Subcutaneous adipose tissue (tissue), 4 donors: ENCODE measurements around the gene GRIN2A. TPM values are rescaled to one million over a fixed set of nuclear protein-coding genes. Genes with fewer than 3 reads are reported as not detected.

Experiments
- CTCF ChIP-seq: fragments of 450-650 bp; IDR thresholded peaks from one replicate; pipeline ENCODE4 v1.5.1; 2016; ENCODE audit warnings: low read depth, mild to moderate bottlenecking, control low read depth, antibody characterized with exemption, moderate library complexity
- total RNA-seq, 4 donors: library from RNA; depleted of rRNA; stranded (reverse); fragments of >200 nt; gene quantifications; one replicate each; pipeline ENCODE4 v1.1.0, GENCODE V29; 2016

GRIN2A gene
- total RNA-seq, 4 donors from 2014 or later = under 0.01 to 0.19 (median 0.17) TPM; not detected in 1

DNA sequence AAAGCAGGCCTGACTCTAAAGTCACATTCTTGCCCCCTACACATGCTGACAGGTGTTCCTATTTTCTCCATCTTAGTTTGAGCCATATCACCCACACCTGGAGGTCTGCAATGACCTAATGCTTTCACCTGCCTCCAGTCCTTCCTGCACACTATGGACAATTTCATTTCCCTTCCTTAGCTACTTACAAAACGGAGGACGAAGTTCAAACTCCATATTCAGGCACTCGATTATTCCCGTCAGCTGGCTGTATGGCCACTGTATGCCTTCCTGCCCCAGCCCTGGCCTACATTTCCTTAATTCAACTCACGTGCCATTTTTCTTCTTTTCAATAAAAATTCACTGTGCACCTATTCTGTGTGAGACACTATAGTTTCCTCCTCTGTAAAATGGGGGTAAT, 44.9 kb downstream of the GRIN2A start:
- no peak for TF ChIP-seq CTCF

- TF ChIP-seq CTCF = no peak
These were observed 45.3 kb downstream of the GRIN2A start for GRCh38 chr16:10136916-10137315.

DNA sequence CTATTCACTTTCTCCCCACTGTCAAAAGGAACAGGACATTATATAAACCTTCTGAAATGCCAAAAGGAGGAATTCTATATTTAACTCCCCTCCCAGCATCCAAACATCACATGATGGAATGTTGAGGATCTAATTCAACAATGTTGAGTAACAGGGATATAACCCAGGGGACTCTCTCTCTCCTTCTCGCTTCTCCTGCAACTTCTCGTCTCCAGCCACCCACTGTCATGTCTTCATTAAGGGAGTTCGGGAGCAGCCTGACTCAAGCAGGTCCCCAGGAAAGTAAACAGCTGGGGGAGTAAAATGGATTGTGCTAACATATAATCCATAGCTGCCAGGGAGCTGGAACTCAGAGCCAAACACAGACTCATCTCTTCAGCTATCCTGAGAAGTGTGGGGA, 51.7 kb downstream of the GRIN2A start:
- TF ChIP-seq CTCF = no peak

- TF ChIP-seq CTCF = no peak
These were observed 53.6 kb downstream of the GRIN2A start for GRCh38 chr16:10128397-10129258.

DNA sequence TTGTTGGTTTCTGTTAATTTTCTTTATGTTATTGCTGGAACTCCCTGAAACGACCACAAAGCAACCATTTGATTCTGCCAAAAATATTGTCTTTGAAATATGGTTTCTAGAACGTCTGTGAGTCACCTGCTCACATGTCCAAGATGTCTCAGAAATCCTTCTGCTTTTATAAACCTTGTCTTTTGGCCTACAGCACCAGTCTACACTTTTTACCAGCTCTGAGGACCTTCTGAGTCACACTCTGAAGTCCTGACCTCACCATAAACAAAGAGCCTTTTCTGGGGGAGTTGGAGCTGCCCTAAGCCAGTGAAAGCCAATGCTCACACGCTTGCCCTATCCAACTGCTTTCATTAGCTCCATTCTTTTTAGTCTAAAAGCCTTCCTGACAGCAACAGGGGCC, 55.5 kb downstream of the GRIN2A start:
- TF ChIP-seq CTCF = no peak

GRCh38 chr16:10123141-10123540, 59.1 kb downstream of the GRIN2A start:
- no peak for TF ChIP-seq CTCF

GRCh38 chr16:10122546-10122945, 59.7 kb downstream of the GRIN2A start:
- TF ChIP-seq CTCF = no peak
